ENCODE results near the gene ACTN1. TPM values are rescaled to one million over a fixed set of nuclear protein-coding genes. Genes with fewer than 3 reads are reported as not detected.

Gene ACTN1
- total RNA-seq, 4 donors from 2014 or later = 31.9 to 111 (median 76.1) TPM

DNA sequence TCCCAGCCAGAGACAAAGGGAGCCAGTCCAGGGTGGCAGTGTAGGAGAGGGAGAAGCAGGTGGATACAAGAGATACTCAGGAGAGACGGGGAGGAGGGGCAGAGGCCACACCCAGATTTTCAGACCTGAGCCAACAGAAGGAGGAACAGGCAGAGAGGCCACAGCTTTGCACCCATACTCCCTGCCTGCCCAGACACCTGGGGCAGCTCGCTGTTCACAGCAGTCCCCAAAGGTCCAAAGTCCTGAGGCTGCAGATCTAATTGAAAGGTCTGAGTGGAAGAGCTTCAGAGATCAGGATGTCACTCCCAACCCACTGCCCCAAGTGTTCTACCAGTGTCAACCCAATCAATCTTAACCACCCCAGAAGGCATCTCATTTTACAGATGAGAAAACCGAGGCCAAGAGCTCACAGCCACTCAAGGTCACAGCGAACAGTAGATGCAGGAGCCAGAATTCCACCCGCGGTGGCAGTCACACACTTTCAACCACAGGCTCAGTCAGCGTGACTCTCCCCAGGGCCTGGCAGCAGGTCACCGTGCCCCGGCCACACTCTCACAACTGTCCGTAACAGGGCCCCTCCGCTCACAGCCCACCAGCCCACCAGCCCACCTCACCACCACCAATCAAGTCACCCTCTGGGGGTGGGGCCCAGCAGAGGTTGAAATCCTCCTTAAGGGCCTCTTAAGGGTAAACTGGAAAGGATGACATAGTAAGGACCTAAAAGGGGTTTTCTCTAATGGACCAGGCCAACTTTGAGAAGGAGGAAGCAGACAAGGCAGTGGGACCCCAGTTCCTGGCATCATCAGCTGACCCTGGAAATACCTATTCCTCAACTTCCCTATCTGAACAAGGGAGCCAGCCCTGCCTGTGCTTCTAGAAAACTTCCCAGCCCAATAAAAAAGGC lies 33.3 kb downstream of the ACTN1 start:
- intact Hi-C loops (cut with DNase I; ENCODE audit: low total_unique reads) = no loop called here
- DNase-seq (ENCODE audit: low spot score in 2 of 2) = no peak
- no peak overlapping the region for H3K4me3 ChIP-seq (ENCODE audit: low read depth, poor library complexity, severe bottlenecking)
- TF ChIP-seq, protein P1, sequence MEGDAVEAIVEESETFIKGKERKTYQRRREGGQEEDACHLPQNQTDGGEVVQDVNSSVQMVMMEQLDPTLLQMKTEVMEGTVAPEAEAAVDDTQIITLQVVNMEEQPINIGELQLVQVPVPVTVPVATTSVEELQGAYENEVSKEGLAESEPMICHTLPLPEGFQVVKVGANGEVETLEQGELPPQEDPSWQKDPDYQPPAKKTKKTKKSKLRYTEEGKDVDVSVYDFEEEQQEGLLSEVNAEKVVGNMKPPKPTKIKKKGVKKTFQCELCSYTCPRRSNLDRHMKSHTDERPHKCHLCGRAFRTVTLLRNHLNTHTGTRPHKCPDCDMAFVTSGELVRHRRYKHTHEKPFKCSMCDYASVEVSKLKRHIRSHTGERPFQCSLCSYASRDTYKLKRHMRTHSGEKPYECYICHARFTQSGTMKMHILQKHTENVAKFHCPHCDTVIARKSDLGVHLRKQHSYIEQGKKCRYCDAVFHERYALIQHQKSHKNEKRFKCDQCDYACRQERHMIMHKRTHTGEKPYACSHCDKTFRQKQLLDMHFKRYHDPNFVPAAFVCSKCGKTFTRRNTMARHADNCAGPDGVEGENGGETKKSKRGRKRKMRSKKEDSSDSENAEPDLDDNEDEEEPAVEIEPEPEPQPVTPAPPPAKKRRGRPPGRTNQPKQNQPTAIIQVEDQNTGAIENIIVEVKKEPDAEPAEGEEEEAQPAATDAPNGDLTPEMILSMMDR (IDR thresholded peaks at IDR 0.05) = no peak
- no peak for TF ChIP-seq POLR2A (IDR thresholded peaks at IDR 0.05)
- 69 to 77% methylated on average over 9 to 11 of the region's 11 CpGs for WGBS, 2 donors

GRCh38 chr14:68945190-68945584 lies 33.9 kb downstream of the ACTN1 start:
- DNase-seq (ENCODE audit: low spot score in 2 of 2) = no peak
- TF ChIP-seq POLR2A (IDR thresholded peaks at IDR 0.05) = no peak
- TF ChIP-seq, protein P1 (IDR thresholded peaks at IDR 0.05) = no peak

GRCh38 chr14:68944162-68944561 lies 34.9 kb downstream of the ACTN1 start:
- TF ChIP-seq, protein P1 (IDR thresholded peaks at IDR 0.05) = no peak
- TF ChIP-seq POLR2A (IDR thresholded peaks at IDR 0.05) = no peak
- no peak overlapping the region for H3K4me3 ChIP-seq (ENCODE audit: low read depth, poor library complexity, severe bottlenecking)
- intact Hi-C loops (cut with DNase I; ENCODE audit: low total_unique reads) = no loop called here
- no peak for DNase-seq (ENCODE audit: low spot score in 2 of 2)
- 52 to 57% methylated on average over 6 of the region's 6 CpGs for WGBS, 2 donors

More at GRCh38 chr14:68945190-68945584, 33.9 kb downstream of the ACTN1 start:
- H3K4me3 ChIP-seq (ENCODE audit: low read depth, poor library complexity, severe bottlenecking) = no peak overlapping the region
- WGBS, 2 donors = 50 to 57% methylated on average over 4 of the region's 4 CpGs
- intact Hi-C loops (cut with DNase I; ENCODE audit: low total_unique reads) = no loop called here

DNA sequence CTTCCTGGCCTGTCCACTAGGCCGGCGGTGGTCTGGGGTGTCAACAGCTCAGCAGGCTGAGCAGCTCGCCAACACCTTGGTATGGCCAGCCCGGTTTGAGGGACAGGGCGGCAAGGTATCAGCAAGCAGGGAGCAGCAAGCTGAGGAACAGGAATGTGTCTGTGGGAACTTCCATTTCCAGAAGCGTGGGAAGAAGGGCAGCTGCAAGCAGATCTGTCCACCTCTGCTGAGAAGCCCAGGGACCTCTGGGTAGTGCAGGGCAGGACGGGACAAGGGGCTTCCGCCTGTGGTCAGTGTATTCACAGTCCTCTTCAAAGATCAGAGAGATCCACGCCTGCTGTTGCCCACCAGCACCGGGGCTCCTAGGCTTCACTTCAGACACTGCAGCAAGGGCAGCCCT lies 36.0 kb downstream of the ACTN1 start:
- intact Hi-C loops (cut with DNase I; ENCODE audit: low total_unique reads) = no loop called here
- no peak for DNase-seq (ENCODE audit: low spot score in 2 of 2)
- 90 to 91% methylated on average over 10 of the region's 10 CpGs for WGBS, 2 donors
- no peak for TF ChIP-seq POLR2A (IDR thresholded peaks at IDR 0.05)
- TF ChIP-seq, protein P1 (IDR thresholded peaks at IDR 0.05) = no peak
- H3K4me3 ChIP-seq (ENCODE audit: low read depth, poor library complexity, severe bottlenecking) = no peak overlapping the region

GRCh38 chr14:68942296-68943035 lies 36.6 kb downstream of the ACTN1 start:
- intact Hi-C loops (cut with DNase I; ENCODE audit: low total_unique reads) = no loop called here
- DNase-seq (ENCODE audit: low spot score in 2 of 2) = no peak

More at GRCh38 chr14:68942296-68943035, 36.6 kb downstream of the ACTN1 start:
- TF ChIP-seq POLR2A (IDR thresholded peaks at IDR 0.05) = no peak
- TF ChIP-seq, protein P1 (IDR thresholded peaks at IDR 0.05) = no peak
- H3K4me3 ChIP-seq (ENCODE audit: low read depth, poor library complexity, severe bottlenecking) = no peak overlapping the region
- 65 to 76% methylated on average over 14 of the region's 14 CpGs for WGBS, 2 donors

Measured in lower leg skin (tissue), 4 donors.